MM.1S (cell line): ENCODE results near the gene APOBEC3H.

ENCODE experiments used
- EZH2 ChIP-seq: fragments of 300-600 bp; sonication (generic); optimal IDR thresholded peaks from 2 replicates; pipeline ENCODE3; 2017; ENCODE audit warnings: low read depth, mild to moderate bottlenecking, antibody characterized with exemption, low read length, mixed read lengths
- EZH2phosphoT487 ChIP-seq: fragments of 300-600 bp; sonication (generic); IDR thresholded peaks from 2 replicates; pipeline ENCODE4 v1.6.1; 2018; ENCODE audit warnings: antibody characterized with exemption, low read length
- TF ChIP-seq, protein P1 (sequence below): fragments of 300-600 bp; sonication (generic); IDR thresholded peaks from 2 replicates; pipeline ENCODE4 v1.5.1; 2016; ENCODE audit warnings: antibody characterized with exemption, low read length, mixed read lengths

DNA sequence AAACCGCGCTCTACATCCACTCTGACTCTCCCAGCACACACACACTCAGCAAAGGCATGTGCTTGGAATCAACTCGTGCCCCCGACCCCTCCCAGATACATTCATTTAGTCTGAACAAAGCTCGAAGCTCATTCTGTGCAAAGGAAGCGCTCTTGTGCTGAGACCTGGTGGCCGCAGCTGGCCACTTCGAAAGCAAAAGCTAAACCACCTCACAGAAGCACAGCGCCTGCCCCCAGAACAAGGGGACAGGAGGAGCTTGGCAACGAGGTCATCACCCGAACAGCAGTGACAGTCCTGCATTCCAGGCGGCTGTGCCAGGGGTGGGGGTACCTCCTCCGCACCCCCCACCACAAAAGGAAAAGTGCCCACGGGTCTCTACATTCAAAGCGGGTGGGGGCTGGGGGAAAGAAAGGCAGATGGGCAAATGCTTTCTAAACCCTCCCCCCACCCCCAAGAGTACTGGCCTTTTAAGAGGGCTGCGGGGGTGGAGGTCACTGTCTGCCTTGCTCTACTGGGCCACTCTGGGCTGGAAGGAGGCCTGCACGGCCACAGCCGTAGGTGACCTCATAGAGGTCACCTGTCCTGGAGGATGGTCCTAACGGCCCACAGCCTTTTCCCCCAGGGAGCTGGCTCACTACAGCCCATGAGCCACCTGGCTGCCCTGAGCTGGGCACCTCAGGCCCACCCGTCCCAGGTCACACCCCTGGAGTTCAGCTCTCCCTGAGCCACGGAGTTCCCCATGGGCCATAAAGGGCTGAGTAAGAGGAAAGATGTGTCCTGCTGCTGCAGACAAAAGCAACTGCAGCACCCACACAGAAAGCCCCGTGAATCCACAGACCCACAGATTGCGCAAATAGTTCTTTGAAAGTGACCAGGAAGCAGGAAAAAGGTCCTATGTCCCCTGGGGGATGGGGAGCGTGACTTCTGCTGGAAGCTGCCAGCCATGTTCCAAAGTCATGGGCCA lies 34.1 kb downstream of the APOBEC3H start:
- TF ChIP-seq, protein P1, sequence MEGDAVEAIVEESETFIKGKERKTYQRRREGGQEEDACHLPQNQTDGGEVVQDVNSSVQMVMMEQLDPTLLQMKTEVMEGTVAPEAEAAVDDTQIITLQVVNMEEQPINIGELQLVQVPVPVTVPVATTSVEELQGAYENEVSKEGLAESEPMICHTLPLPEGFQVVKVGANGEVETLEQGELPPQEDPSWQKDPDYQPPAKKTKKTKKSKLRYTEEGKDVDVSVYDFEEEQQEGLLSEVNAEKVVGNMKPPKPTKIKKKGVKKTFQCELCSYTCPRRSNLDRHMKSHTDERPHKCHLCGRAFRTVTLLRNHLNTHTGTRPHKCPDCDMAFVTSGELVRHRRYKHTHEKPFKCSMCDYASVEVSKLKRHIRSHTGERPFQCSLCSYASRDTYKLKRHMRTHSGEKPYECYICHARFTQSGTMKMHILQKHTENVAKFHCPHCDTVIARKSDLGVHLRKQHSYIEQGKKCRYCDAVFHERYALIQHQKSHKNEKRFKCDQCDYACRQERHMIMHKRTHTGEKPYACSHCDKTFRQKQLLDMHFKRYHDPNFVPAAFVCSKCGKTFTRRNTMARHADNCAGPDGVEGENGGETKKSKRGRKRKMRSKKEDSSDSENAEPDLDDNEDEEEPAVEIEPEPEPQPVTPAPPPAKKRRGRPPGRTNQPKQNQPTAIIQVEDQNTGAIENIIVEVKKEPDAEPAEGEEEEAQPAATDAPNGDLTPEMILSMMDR, result no peak
- TF ChIP-seq EZH2phosphoT487 (no peak), EZH2 (no peak)
